Activated CD4-positive, alpha-beta memory T cell treated with anti-CD3 and anti-CD28 coated beads for 36 hours (primary cell): ENCODE measurements around the gene SMPDL3A. TPM values are rescaled to one million over a fixed set of nuclear protein-coding genes. Genes with fewer than 3 reads are reported as not detected.

Experiments
- CTCF ChIA-PET: fragments of 350-600 bp; sonication (Branson Sonifier 250); formaldehyde crosslinking; loops from one replicate; lab custom pipeline; 2021; ENCODE audit warnings: antibody characterized with exemption, inconsistent platforms; lab: Charles Lee
- POLR2A ChIA-PET: fragments of 350-600 bp; sonication (Branson Sonifier 250); formaldehyde crosslinking; loops from one replicate; lab custom pipeline; 2021; ENCODE audit warnings: antibody characterized with exemption; lab: Charles Lee
- DNase-seq: peaks from one replicate; pipeline ENCODE4 v3.0.0-alpha.2; 2020
- H3K27ac Mint-ChIP-seq: one replicate; pipeline ENCODE4 v1.8.0; 2021; ENCODE audit warnings: mixed read lengths
- H3K27me3 Mint-ChIP-seq: one replicate; pipeline ENCODE4 v1.8.0; 2021; ENCODE audit warnings: mixed read lengths
- H3K36me3 Mint-ChIP-seq: one replicate; pipeline ENCODE4 v1.8.0; 2021; ENCODE audit warnings: mixed read lengths
- H3K4me1 Mint-ChIP-seq: one replicate; pipeline ENCODE4 v1.8.0; 2021; ENCODE audit warnings: low read depth, mixed read lengths
- H3K4me3 Mint-ChIP-seq: one replicate; pipeline ENCODE4 v1.8.0; 2021; ENCODE audit warnings: mild to moderate bottlenecking, mixed read lengths
- H3K9me3 Mint-ChIP-seq: one replicate; pipeline ENCODE4 v1.8.0; 2021; ENCODE audit warnings: mixed read lengths
- intact Hi-C: fragments of 100-400 bp; cut with micrococcal nuclease; formaldehyde crosslinking; loops from one replicate; pipeline ENCODE4 v1.15.1; 2023
- total RNA-seq, 2 experiments: library from RNA; stranded (reverse); gene quantifications; one replicate each; pipeline ENCODE4 v1.2.3, GENCODE V29; 2021

The SMPDL3A gene
- total RNA-seq, 2 experiments from 2014 or later: 0.17 to 0.21 TPM

DNA sequence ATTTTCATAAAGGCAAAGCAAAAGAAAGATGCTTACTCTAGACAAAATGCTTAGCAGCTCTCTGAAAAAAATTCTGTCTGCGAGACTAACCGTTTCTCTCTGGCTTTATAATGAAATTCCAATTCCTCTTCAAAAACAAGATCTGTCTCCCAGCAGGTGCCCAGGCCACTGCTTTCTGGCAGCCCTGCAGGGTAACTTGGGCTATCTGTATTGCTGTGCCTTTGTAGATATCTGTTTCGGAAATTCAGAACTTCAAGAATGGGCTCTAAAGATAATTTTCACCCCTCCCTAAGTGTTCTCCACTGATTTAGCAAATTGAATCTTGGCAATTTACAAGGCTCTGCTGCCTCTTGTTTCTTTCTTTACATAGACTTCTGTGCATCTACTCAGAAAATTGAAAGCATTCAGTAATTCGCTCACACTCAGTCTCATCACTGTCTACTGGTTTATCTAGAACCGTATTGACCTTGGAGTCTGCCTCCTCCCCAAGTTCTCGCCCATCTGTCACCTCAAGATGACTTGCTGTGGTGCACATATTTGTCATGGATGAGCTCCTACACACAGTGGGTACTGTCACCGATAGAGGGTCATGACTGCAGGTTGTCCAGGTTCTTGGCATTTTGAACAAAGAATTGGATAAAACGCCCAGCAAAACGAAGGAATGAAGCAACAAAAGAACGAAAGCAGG, 35.9 kb upstream of the SMPDL3A start:
- Mint-ChIP-seq H3K27me3 (no peaks in the 10 kb centered on the region), H3K4me3 (no peak overlapping the region), H3K4me1 (peaks cover 8% of the 10 kb centered on the region), H3K27ac (no peak overlapping the region), H3K9me3 (peaks cover under 1% of the 10 kb centered on the region), H3K36me3 (no peaks in the 10 kb centered on the region)
- intact Hi-C loops: no loop called here
- ChIA-PET CTCF (no interaction called here), POLR2A (no interaction called here)
- DNase-seq: no peak

DNA sequence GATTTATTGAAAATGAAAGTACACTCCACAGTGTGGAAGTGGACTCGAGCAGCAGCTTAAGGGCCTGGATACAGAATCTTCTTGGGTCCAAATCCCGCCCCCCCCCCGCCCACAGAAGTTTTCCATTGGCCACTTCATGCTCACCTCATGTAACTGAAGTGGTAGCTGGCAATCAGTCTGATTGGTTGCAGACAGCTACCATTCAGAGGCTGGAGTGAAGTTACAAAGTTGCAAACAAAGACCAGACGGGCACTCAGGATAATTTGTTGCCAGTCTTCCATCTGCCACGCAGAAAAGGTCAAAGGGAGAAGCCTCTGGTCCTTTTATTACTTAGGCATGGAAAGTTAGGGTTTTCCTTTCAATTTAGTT, 35.4 kb upstream of the SMPDL3A start:
- intact Hi-C loops: no loop called here
- Mint-ChIP-seq H3K27ac (no peak overlapping the region), H3K9me3 (no peaks in the 10 kb centered on the region), H3K36me3 (no peaks in the 10 kb centered on the region), H3K4me3 (no peak overlapping the region), H3K27me3 (no peaks in the 10 kb centered on the region), H3K4me1 (peaks cover 8% of the 10 kb centered on the region)
- DNase-seq: no peak
- POLR2A ChIA-PET: no interaction called here
- CTCF ChIA-PET: no interaction called here

DNA sequence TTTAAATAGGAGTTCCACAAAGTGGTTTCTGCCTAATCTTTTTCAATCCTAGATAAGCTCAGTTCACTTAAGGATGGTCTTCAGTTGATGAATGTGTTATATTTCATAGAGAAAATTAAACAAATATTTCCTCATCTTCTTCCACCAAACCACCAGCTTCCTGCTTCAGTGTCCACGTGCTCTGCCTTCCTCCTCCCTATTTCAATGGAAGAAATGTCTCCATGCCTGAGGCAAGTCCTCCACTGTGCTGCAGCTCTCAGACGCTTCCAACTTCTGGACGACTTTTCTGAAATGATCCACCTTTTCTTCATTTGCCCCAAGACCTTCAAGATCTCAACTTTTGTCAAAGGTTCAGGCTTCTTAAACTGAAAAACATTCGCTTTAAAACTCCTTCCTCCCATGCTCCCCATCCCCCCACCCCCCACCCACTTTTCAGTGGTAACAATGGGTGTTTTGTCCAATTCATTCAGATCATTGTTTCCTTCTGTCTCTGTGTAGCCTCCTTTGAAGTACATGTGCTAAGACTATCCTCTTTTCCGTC, 34.8 kb upstream of the SMPDL3A start:
- intact Hi-C loops: no loop called here
- H3K9me3 Mint-ChIP-seq: no peaks in the 10 kb centered on the region
- no peak overlapping the region for H3K4me3 Mint-ChIP-seq
- ChIA-PET POLR2A (no interaction called here), CTCF (no interaction called here)
- no peak for DNase-seq
- no peaks in the 10 kb centered on the region for H3K36me3 Mint-ChIP-seq
- no peaks in the 10 kb centered on the region for H3K27me3 Mint-ChIP-seq
- H3K27ac Mint-ChIP-seq: no peak overlapping the region
- peaks cover 8% of the 10 kb centered on the region for H3K4me1 Mint-ChIP-seq

DNA sequence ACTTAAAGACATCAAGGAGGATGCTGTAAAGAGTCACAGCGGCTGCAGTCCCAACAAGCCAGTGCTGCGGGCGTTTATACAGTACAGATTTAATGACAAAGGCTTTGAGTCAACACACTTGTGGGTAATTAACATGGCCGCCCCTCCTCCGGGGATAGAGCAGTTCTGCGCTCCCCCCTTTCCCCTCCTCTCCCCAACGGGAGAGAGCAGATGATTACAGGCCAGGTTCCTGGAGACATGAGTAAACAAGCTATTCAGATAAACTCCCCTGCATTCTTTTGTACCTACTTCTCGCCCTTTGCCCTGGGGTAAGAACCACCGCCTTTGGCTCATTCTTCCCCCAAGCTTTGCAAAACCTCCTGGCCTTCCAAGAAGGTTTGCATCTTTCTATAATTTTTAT, 33.2 kb upstream of the SMPDL3A start:
- ChIA-PET POLR2A (no interaction called here), CTCF (no interaction called here)
- intact Hi-C loops: no loop called here
- peaks cover 8% of the 10 kb centered on the region for H3K4me1 Mint-ChIP-seq
- H3K27me3 Mint-ChIP-seq: no peaks in the 10 kb centered on the region
- H3K4me3 Mint-ChIP-seq: no peak overlapping the region
- no peaks in the 10 kb centered on the region for H3K9me3 Mint-ChIP-seq
- no peak for DNase-seq
- no peaks in the 10 kb centered on the region for H3K36me3 Mint-ChIP-seq
- no peak overlapping the region for H3K27ac Mint-ChIP-seq

DNA sequence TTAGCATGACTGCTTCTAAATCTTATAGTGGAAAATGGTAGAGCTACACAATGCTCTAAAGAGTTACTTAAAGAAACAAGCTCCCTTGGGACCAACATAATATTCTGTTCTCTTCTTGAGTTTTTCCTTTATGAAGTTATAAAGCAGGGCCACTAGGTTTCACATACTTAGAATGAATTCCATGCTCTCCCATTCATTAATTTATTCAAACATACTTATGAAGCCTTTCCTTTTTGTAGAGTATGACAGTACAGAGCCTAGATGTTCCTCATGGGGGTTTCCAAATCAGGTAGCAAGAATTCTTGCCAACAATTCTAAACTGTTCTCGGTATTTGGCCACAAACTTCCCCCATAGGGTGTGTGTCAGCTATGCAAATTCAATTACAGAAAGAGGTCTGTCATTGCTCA, 30.1 kb upstream of the SMPDL3A start:
- no peaks in the 10 kb centered on the region for H3K36me3 Mint-ChIP-seq
- H3K27ac Mint-ChIP-seq: no peak overlapping the region
- intact Hi-C loops: no loop called here
- DNase-seq: no peak
- H3K4me1 Mint-ChIP-seq: no peaks in the 10 kb centered on the region
- POLR2A ChIA-PET: no interaction called here
- CTCF ChIA-PET: no interaction called here
- H3K27me3 Mint-ChIP-seq: no peaks in the 10 kb centered on the region
- H3K4me3 Mint-ChIP-seq: no peak overlapping the region
- no peaks in the 10 kb centered on the region for H3K9me3 Mint-ChIP-seq

DNA sequence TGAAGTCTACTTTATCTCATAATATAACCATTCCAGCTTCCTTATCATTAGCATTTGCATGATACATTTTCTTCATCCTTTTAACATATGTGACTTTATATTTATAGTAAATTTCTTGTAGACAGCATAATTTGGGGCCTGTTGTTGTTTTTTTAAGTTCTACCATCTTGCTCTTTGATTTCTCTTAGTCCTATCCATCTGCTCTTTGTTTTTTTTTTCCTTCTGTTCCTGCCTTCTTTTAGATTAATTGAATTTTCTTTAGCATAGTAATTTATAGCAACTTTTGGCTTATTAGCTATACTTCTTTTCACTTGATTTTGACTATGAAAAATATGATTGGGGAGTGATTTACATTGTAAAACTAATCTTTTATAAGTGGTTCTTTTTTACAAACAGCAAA, 28.7 kb upstream of the SMPDL3A start:
- H3K27ac Mint-ChIP-seq: no peak overlapping the region
- H3K9me3 Mint-ChIP-seq: no peaks in the 10 kb centered on the region
- no peak for DNase-seq
- no peak overlapping the region for H3K4me3 Mint-ChIP-seq
- H3K4me1 Mint-ChIP-seq: no peaks in the 10 kb centered on the region
- H3K27me3 Mint-ChIP-seq: no peaks in the 10 kb centered on the region
- POLR2A ChIA-PET: no interaction called here
- intact Hi-C loops: no loop called here
- CTCF ChIA-PET: interaction anchor here (0.6 kb wide), 1 partner anchor 487 kb away, joined by 3 read pairs; no protein-coding TSS in a partner anchor
- H3K36me3 Mint-ChIP-seq: no peaks in the 10 kb centered on the region

DNA sequence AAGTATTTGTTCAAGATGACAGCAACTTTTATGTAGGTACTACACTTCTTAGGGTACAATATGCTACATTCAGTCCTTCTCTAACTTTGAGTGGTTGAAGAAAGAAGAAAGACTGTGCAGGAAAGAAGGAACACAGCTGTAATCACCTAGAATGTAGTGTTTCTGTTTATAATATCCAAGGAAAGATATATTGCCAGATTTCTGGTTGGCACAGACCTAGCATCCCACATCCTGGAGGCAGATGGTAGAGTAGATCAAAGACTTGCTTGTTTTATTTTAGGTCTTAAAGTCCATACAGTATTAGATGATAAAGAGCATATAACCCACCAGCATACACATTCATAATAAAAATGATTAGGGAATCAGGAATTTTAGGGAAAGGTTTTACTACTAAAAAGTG, 22.8 kb upstream of the SMPDL3A start:
- no peak overlapping the region for H3K4me3 Mint-ChIP-seq
- H3K4me1 Mint-ChIP-seq: no peaks in the 10 kb centered on the region
- POLR2A ChIA-PET: no interaction called here
- H3K9me3 Mint-ChIP-seq: no peaks in the 10 kb centered on the region
- intact Hi-C loops: no loop called here
- no peak overlapping the region for H3K27ac Mint-ChIP-seq
- no peaks in the 10 kb centered on the region for H3K36me3 Mint-ChIP-seq
- CTCF ChIA-PET: no interaction called here
- peaks cover 2% of the 10 kb centered on the region for H3K27me3 Mint-ChIP-seq
- no peak for DNase-seq

DNA sequence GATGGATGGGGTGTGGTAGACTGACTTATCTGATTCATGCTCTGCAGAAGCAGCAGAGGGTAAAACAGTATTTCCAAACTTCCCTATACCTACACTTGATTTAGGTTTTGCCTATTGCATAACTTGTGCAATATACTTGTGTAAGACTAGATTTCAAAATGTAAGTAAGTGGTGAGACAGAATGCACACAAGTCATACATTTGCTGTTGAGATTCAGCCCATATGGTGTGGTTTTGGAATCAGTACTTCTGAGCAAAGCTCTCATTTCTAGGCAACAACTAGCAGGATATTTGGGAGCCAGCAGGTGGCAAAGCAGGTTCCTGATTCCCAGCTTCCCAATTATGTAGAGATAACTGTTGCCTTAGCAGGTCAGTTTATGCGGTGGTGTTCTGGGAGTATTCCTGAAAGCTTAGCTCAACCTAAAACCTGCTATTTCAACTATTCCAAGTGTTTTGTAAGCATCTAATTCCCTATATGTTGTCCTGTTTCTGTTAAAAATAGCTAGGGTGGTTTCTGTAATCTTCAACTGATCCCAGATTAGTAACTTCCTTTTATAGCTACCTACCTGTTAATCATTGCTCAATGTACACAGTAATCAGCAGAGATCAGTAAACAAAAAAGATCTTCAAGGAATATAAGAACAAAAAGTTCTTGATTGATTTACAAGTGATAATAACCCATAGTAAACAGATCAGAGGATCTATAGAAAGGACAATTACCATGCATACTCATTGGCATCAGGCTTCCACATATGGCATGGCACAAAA, 18.0 kb upstream of the SMPDL3A start:
- Mint-ChIP-seq H3K4me3 (no peak overlapping the region), H3K36me3 (no peaks in the 10 kb centered on the region), H3K4me1 (no peaks in the 10 kb centered on the region), H3K27ac (no peak overlapping the region), H3K27me3 (peaks cover 2% of the 10 kb centered on the region), H3K9me3 (no peaks in the 10 kb centered on the region)
- POLR2A ChIA-PET: no interaction called here
- CTCF ChIA-PET: no interaction called here
- no peak for DNase-seq
- intact Hi-C loops: no loop called here

DNA sequence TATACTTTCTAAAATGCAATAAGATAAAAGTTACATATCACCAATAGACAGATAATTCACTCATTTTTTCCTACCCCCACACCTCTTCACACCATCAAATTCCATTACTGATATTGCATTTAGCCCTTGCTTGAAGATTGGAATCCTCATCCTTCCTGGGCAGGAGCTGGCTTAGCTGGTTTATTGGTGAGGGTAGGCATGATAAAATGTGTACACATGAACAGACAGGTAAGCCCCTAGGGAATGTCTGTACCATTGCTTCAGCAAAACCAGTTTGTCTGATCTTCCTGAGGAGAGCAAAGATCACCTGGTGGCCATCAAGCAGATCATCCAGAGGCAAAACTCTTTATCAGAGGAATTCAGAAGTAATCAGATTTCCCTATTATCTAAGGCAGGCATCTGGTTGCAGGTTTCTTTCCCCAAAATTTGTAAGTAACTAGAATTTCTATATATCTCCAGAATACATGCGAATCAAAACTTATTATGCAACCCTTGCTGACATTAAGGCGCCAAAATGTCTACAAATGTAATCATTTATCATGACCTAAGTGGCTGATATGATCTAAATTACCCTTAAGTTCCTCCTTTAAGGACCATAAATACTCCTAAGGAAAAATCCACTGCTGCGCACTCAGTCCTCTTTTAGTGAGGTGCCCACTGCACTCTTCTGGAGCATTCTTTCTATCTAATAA, 16.2 kb upstream of the SMPDL3A start:
- Mint-ChIP-seq H3K4me1 (no peaks in the 10 kb centered on the region), H3K27me3 (peaks cover 2% of the 10 kb centered on the region), H3K9me3 (no peaks in the 10 kb centered on the region), H3K36me3 (no peaks in the 10 kb centered on the region), H3K4me3 (no peak overlapping the region), H3K27ac (no peak overlapping the region)
- POLR2A ChIA-PET: no interaction called here
- CTCF ChIA-PET: no interaction called here
- intact Hi-C loops: no loop called here
- DNase-seq: no peak

DNA sequence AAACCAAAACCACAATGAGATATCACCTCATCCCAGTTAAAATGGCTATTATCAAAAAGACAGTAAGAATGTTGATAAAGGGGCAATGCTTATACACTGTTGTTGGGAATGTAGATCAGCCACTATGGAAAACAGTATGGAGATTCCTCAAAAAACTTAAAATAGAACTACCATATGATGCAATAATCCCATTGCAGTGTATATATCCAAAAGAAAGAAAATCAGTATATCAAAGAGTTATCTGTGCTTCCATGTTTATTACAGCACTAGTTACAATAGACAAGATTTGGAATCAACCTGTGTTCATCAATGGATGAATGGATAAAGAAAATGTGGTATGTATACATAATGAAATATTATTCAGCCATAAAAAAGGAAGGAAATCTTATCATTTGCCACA, 13.1 kb upstream of the SMPDL3A start:
- no peak for DNase-seq
- ChIA-PET POLR2A (no interaction called here), CTCF (no interaction called here)
- intact Hi-C loops: no loop called here
- Mint-ChIP-seq H3K4me3 (no peak overlapping the region), H3K36me3 (no peaks in the 10 kb centered on the region), H3K27me3 (no peaks in the 10 kb centered on the region), H3K4me1 (no peaks in the 10 kb centered on the region), H3K27ac (no peak overlapping the region), H3K9me3 (no peaks in the 10 kb centered on the region)

DNA sequence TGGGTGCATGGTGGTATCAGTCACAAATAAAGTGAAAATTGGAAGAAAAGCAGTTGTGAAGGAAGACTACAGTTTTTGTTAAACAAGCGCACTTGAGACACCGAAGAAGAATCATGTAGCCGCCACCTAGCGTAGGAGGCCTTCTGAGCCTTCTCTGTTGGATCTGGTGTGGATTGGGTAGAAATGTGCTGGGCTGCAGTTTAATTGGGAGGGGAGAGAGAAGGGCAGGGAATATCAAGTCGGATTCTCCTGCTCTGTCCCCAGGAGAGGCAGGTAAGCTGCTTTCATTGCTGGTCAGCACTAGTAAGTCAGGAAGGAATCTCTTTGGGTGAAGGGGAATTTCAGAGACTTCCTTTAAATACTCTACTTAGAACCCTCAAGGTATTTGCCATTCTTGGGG, 10.8 kb upstream of the SMPDL3A start:
- H3K27me3 Mint-ChIP-seq: no peaks in the 10 kb centered on the region
- no peak overlapping the region for H3K27ac Mint-ChIP-seq
- ChIA-PET CTCF (no interaction called here), POLR2A (no interaction called here)
- intact Hi-C loops: no loop called here
- H3K9me3 Mint-ChIP-seq: no peaks in the 10 kb centered on the region
- H3K36me3 Mint-ChIP-seq: no peaks in the 10 kb centered on the region
- DNase-seq: no peak
- H3K4me3 Mint-ChIP-seq: no peak overlapping the region
- no peaks in the 10 kb centered on the region for H3K4me1 Mint-ChIP-seq

DNA sequence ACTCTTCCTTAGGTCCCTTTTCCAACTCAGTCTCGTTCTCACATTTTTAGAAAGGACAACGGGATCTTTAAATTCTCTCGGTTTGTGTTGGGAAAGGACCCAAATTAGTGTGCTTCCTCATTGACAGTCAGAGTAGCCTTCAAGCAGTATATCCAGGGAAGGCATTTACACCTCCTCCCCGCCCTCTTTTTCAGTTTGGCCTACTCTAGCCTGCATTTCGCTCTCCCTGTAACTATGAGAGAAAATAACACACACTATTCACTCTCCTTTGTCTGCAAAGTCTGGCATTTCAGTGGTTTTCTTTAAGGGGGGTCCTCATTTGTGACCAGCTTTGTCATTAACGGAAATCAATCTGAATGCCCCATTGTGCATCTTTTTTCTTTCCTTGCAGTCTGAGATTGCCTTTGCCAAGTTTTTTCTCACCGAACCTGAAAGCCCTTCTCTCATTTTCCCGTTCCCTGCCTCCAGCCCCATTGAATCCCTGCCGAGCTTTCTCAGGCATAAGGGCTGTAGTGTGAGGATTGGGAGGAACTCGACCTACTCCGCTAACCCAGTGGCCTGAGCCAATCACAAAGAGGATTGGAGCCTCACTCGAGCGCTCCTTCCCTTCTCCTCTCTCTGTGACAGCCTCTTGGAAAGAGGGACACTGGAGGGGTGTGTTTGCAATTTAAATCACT, 9.9 kb upstream of the SMPDL3A start:
- intact Hi-C loops: no loop called here
- H3K9me3 Mint-ChIP-seq: no peaks in the 10 kb centered on the region
- H3K27ac Mint-ChIP-seq: no peak overlapping the region
- ChIA-PET POLR2A (no interaction called here), CTCF (no interaction called here)
- H3K4me1 Mint-ChIP-seq: no peaks in the 10 kb centered on the region
- no peak overlapping the region for H3K4me3 Mint-ChIP-seq
- no peak for DNase-seq
- H3K36me3 Mint-ChIP-seq: no peaks in the 10 kb centered on the region
- H3K27me3 Mint-ChIP-seq: no peaks in the 10 kb centered on the region
